PC-9 (cell line): Measurements from ENCODE around the gene SLC38A1.

Source experiments
- EZH2 ChIP-seq: fragments of 200-600 bp; sonication (generic); IDR thresholded peaks from 2 replicates; pipeline ENCODE4 v1.8.0; 2017; ENCODE audit warnings: antibody characterized with exemption, low read depth
- TF ChIP-seq, protein P1 (sequence below): fragments of 200-600 bp; sonication (generic); conservative IDR thresholded peaks from 2 replicates; pipeline ENCODE4 v1.6.1; 2017; ENCODE audit warnings: mixed run types, antibody characterized with exemption, mild to moderate bottlenecking, moderate library complexity

GRCh38 chr12:46261646-46262045, 7.2 kb downstream of the SLC38A1 start:
- TF ChIP-seq, protein P1, sequence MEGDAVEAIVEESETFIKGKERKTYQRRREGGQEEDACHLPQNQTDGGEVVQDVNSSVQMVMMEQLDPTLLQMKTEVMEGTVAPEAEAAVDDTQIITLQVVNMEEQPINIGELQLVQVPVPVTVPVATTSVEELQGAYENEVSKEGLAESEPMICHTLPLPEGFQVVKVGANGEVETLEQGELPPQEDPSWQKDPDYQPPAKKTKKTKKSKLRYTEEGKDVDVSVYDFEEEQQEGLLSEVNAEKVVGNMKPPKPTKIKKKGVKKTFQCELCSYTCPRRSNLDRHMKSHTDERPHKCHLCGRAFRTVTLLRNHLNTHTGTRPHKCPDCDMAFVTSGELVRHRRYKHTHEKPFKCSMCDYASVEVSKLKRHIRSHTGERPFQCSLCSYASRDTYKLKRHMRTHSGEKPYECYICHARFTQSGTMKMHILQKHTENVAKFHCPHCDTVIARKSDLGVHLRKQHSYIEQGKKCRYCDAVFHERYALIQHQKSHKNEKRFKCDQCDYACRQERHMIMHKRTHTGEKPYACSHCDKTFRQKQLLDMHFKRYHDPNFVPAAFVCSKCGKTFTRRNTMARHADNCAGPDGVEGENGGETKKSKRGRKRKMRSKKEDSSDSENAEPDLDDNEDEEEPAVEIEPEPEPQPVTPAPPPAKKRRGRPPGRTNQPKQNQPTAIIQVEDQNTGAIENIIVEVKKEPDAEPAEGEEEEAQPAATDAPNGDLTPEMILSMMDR = no peak
- TF ChIP-seq EZH2 = no peak
